Lung (tissue), 12 donors: ENCODE results near the gene MPO. TPM values are rescaled to one million over a fixed set of nuclear protein-coding genes. Genes with fewer than 3 reads are reported as not detected.

Experiments
- ATAC-seq: fragments of 200-7000 bp; cut with Tn5 transposase; one replicate; pipeline ENCODE4 v1.9.1; 2020; ENCODE audit warnings: moderate number of reproducible peaks; ENCODE audit not compliant: insufficient read depth, low FRiP score
- DNase-seq, 3 donors: peaks; one replicate each; pipeline ENCODE4 v3.0.0-alpha.2; 2013 to 2017
- H3K27ac ChIP-seq, 2 donors: one replicate each; pipeline ENCODE4 v1.5.1; 2013; ENCODE audit warnings: mild to moderate bottlenecking in 2 of 2, moderate library complexity in 2 of 2, control low read depth in 1 of 2, inconsistent platforms in 1 of 2, low read depth in 1 of 2, low read length in 1 of 2
- H3K27me3 ChIP-seq, 3 donors: one replicate each; pipeline ENCODE4 v1.5.1; 2013; ENCODE audit warnings: low read length in 2 of 3; ENCODE audit not compliant: control insufficient read depth in 3 of 3, insufficient read depth in 3 of 3
- H3K36me3 ChIP-seq, 4 donors: one replicate each; pipeline ENCODE4 v1.5.1; 2013; ENCODE audit warnings: low read length in 4 of 4, mild to moderate bottlenecking in 1 of 4, moderate library complexity in 1 of 4; ENCODE audit not compliant: control insufficient read depth in 4 of 4, insufficient read depth in 4 of 4
- H3K4me1 ChIP-seq, 5 donors: one replicate each; pipeline ENCODE4 v1.5.1; 2013; ENCODE audit warnings: low read length in 5 of 5, mild to moderate bottlenecking in 2 of 5, moderate library complexity in 1 of 5; ENCODE audit not compliant: control insufficient read depth in 5 of 5, insufficient read depth in 5 of 5
- H3K4me3 ChIP-seq: one replicate; pipeline ENCODE4 v1.5.1; 2013; ENCODE audit warnings: mild to moderate bottlenecking, control low read depth, moderate library complexity
- H3K9ac ChIP-seq, 2 donors: one replicate each; pipeline ENCODE4 v1.5.1; 2013; ENCODE audit warnings: low read length in 2 of 2, control low read depth in 1 of 2; ENCODE audit not compliant: insufficient read depth in 1 of 2
- H3K9me3 ChIP-seq, 4 donors: one replicate each; pipeline ENCODE4 v1.5.1; 2013; ENCODE audit warnings: low read length in 3 of 4, mild to moderate bottlenecking in 1 of 4, moderate library complexity in 1 of 4; ENCODE audit not compliant: control insufficient read depth in 4 of 4, insufficient read depth in 3 of 4
- CTCF ChIP-seq: IDR thresholded peaks from 2 replicates; pipeline ENCODE4 v1.5.1; 2012; ENCODE audit warnings: mild to moderate bottlenecking; ENCODE audit errors: control extremely low read depth, extremely low read depth
- WGBS, 2 donors: extraction: QIAGEN DNeasy Blood & Tissue Kit; methylation state at CpG; one replicate each; pipeline ENCODE4 v1.1.7; 2013; 5-methylcytosine and 5-hydroxymethylcytosine counted together
- polyA plus RNA-seq, 2 donors: library from polyadenylated mRNA; stranded (reverse); fragments of 200-250 nt; gene quantifications; one replicate each; pipeline ENCODE4 v1.2.1, GENCODE V29; 2013
- total RNA-seq, 2 donors: library from RNA; depleted of rRNA in 1 of 2; stranded (reverse); fragments of >200 nt in 1 of 2; gene quantifications; one replicate each; pipeline ENCODE4 v1.2.1, GENCODE V29; 2014 to 2021
- donor health status: control.
- donor health status: control.
- donor health status: Bipolar disorder and iron deficiency.
- donor health status: healthy.
- donor health status: DM: yes; HTN: yes; CAD: no.

The MPO gene
- total and polyA plus RNA-seq, 4 donors, result 0.79 to 62.0 (median 6.7) TPM

GRCh38 chr17:58289869-58290268 is 9.1 kb upstream of the MPO start:
- H3K4me3 ChIP-seq, result no peak overlapping the region
- peaks cover 0 to 8% (median 0%) of the 10 kb centered on the region in 3 donors for H3K27me3 ChIP-seq
- ATAC-seq, result no peak
- no peaks in the 10 kb centered on the region for H3K36me3 ChIP-seq
- no peak for TF ChIP-seq CTCF
- H3K27ac ChIP-seq, result no peak overlapping the region
- WGBS, 2 donors, result 14 to 40% methylated on average over 2 of the region's 2 CpGs
- H3K9ac ChIP-seq, result no peak overlapping the region
- no peak for DNase-seq
- peaks cover 0 to 2% (median 0%) of the 10 kb centered on the region in 4 donors for H3K9me3 ChIP-seq
- no peaks in the 10 kb centered on the region for H3K4me1 ChIP-seq

- H3K9me3 ChIP-seq, result no peaks in the 10 kb centered on the region
- DNase-seq, result no peak
- ATAC-seq, result no peak
- no peaks in the 10 kb centered on the region for H3K27me3 ChIP-seq
- H3K9ac ChIP-seq, result no peak overlapping the region
- no peaks in the 10 kb centered on the region for H3K36me3 ChIP-seq
- H3K27ac ChIP-seq, result no peak overlapping the region
- TF ChIP-seq CTCF, result no peak
- WGBS, 2 donors, result 64 to 89% methylated on average over 3 of the region's 3 CpGs
- H3K4me3 ChIP-seq, result no peak overlapping the region
- H3K4me1 ChIP-seq, result no peaks in the 10 kb centered on the region
Measured at GRCh38 chr17:58285422-58285810, 4.7 kb upstream of the MPO start.

GRCh38 chr17:58284613-58285421 is 4.1 kb upstream of the MPO start:
- Histone ChIP-seq H3K9ac (no peak overlapping the region), H3K27ac (no peak overlapping the region), H3K27me3 (no peaks in the 10 kb centered on the region), H3K36me3 (no peaks in the 10 kb centered on the region), H3K4me3 (no peak overlapping the region), H3K9me3 (no peaks in the 10 kb centered on the region), H3K4me1 (no peaks in the 10 kb centered on the region)
- ATAC-seq, result no peak
- no peak for TF ChIP-seq CTCF
- no peak for DNase-seq
- 17 to 39% methylated on average over 6 of the region's 6 CpGs for WGBS, 2 donors
